Omental fat pad (tissue), 4 donors: ENCODE measurements around the gene ZNF587. TPM values are rescaled to one million over a fixed set of nuclear protein-coding genes. Genes with fewer than 3 reads are reported as not detected.
"Not testable (repeated sequence)": the region's sequence is repeated elsewhere in the genome, so short reads cannot be mapped to it uniquely, and the experiment has no call there.

Source experiments
- ATAC-seq: fragments of 150-250 bp; one replicate; pipeline ENCODE4 v1.9.1; 2016; ENCODE audit warnings: mild to moderate bottlenecking, moderate library complexity; ENCODE audit not compliant: low FRiP score
- DNase-seq: peaks from one replicate; pipeline ENCODE4 v3.0.0-alpha.2; 2019; ENCODE audit warnings: low spot score
- total RNA-seq, 4 donors: library from RNA; depleted of rRNA; stranded (reverse); fragments of >200 nt; gene quantifications; one replicate each; pipeline ENCODE4 v1.1.0, GENCODE V29; 2016
- TF ChIP-seq, protein P1 (sequence below), 3 donors: fragments of 450-650 bp; IDR thresholded peaks; one replicate each; pipeline ENCODE4 v1.5.1; 2016 to 2017; ENCODE audit warnings: antibody characterized with exemption in 3 of 3, mild to moderate bottlenecking in 3 of 3, moderate library complexity in 2 of 3

ZNF587 gene
- total RNA-seq, 4 donors from 2014 or later: 11.8 to 36.3 (median 19.9) TPM

DNA sequence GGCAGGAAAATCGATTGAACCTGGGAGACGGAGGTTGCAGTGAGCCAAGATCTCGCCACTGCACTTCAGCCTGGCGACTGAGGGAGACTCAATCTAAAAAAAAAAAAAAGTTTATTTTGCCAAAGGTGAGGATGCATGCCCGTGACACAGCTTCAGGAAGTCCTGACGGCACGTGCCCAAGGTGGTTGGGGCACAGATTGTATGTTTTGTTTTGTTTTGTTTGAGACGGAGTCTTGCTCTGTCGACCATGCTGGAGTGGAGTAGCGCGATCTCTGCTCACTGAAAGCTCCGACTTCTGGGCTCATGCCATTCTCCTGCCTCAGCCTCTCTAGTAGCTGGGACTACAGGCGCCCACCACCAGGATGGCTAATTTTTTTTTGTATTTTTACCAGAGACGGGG, 31.7 kb upstream of the ZNF587 start:
- ATAC-seq (no peak), DNase-seq (no peak)
- TF ChIP-seq, protein P1, sequence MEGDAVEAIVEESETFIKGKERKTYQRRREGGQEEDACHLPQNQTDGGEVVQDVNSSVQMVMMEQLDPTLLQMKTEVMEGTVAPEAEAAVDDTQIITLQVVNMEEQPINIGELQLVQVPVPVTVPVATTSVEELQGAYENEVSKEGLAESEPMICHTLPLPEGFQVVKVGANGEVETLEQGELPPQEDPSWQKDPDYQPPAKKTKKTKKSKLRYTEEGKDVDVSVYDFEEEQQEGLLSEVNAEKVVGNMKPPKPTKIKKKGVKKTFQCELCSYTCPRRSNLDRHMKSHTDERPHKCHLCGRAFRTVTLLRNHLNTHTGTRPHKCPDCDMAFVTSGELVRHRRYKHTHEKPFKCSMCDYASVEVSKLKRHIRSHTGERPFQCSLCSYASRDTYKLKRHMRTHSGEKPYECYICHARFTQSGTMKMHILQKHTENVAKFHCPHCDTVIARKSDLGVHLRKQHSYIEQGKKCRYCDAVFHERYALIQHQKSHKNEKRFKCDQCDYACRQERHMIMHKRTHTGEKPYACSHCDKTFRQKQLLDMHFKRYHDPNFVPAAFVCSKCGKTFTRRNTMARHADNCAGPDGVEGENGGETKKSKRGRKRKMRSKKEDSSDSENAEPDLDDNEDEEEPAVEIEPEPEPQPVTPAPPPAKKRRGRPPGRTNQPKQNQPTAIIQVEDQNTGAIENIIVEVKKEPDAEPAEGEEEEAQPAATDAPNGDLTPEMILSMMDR (IDR thresholded peaks at IDR 0.05): no peak

GRCh38 chr19:57818378-57818777, 31.3 kb upstream of the ZNF587 start:
- DNase-seq (no peak), ATAC-seq (no peak)
- TF ChIP-seq, protein P1 (IDR thresholded peaks at IDR 0.05): no peak

GRCh38 chr19:57819475-57820148, 30.0 kb upstream of the ZNF587 start:
- ATAC-seq (peak; percentile 89), DNase-seq (peak; percentile 47)
- TF ChIP-seq, protein P1 (IDR thresholded peaks at IDR 0.05): no peak

DNA sequence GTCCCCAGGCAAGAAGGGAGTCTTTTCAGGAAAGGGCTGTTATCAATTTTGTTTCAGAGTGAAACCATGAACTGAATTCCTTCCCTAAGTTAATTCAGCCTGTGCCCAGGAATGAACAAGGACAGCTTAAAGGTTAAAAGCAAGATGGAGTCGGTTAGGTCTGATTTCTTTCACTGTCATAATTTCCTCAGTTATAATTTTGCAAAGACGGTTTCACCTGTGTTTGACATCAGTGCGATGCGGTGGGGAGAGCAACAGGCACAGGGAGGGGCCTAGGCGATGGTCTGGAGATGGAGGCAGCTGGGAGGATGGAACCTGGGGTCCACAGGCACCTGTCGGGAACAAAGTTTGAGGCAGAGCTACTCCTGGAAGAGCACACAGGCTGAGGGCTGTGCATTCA, 29.1 kb upstream of the ZNF587 start:
- no peak for ATAC-seq
- no peak for DNase-seq
- TF ChIP-seq, protein P1 (IDR thresholded peaks at IDR 0.05): no peak

- not testable (repeated sequence) for ATAC-seq, DNase-seq
Measured at GRCh38 chr19:57821095-57821494, 28.6 kb upstream of the ZNF587 start.

DNA sequence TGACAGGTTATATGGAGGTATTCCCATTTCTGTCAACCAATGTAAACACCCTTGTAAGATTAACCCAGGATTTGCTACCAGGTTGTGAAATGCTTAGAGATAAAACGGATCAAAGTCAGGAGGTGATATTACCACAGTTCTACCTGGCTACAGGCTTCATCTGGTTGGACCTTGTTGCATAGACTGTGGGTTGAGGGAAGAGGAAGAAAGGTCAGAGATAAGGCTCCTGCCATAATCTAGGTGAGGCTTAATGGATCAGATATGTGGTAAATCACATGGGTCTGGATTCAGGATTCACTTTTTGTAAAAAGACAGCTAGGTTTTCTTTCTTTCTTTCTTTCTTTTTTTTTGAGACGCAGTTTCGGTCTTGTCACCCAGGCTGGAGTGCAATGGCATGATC, 28.2 kb upstream of the ZNF587 start:
- not testable (repeated sequence) for ATAC-seq, DNase-seq

DNA sequence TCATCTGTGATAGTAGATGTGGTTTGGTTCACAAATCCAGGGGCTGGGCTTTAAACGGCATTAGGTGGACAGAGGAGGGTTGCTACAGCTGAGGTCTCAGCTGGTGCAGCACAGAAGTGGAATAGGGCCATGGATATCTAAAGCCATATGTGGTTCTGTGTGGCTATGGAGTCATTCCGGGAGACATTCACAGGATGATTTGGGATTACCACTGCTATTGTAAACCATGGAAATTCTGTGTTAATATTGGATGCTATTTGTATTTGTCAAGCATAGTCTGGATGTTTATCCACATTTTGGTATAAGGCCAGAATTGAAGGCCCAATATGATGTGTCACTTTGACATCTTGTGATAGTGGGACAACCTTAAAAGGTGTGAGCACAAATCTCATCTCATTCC, 26.5 kb upstream of the ZNF587 start:
- DNase-seq, ATAC-seq: not testable (repeated sequence)

GRCh38 chr19:57823608-57824007, 26.1 kb upstream of the ZNF587 start:
- DNase-seq, ATAC-seq: not testable (repeated sequence)

DNA sequence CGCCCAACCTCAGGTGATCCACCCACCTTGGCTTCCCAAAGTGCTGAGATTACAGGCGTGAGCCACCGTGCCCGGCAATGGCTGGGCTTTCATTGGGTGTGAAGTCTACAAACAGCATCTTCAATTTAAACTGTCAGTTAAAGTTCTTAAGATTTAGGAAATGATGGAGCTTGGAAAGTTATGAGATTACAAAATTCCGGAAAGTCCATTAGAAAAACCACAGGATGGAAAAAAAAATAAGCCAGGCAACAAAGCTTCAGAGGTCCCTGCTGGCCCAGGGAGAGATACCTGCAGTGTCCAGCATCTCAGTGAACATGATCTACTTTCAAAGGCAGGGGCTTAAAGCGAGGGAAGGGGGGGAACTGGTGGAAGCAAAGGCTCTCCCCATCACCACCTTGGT, 24.1 kb upstream of the ZNF587 start:
- no peak for DNase-seq
- ATAC-seq: no peak
- TF ChIP-seq, protein P1 (IDR thresholded peaks at IDR 0.05): no peak
